ENCODE results near the gene SMC1B. TPM values are rescaled to one million over a fixed set of nuclear protein-coding genes. Genes with fewer than 3 reads are reported as not detected.

SMC1B gene
- total and polyA plus RNA-seq, 9 of the 15 experiments (the other 6 are each of a cell fraction or from before 2014, with no cell fraction given), result 0.03 TPM; not detected in 8

DNA sequence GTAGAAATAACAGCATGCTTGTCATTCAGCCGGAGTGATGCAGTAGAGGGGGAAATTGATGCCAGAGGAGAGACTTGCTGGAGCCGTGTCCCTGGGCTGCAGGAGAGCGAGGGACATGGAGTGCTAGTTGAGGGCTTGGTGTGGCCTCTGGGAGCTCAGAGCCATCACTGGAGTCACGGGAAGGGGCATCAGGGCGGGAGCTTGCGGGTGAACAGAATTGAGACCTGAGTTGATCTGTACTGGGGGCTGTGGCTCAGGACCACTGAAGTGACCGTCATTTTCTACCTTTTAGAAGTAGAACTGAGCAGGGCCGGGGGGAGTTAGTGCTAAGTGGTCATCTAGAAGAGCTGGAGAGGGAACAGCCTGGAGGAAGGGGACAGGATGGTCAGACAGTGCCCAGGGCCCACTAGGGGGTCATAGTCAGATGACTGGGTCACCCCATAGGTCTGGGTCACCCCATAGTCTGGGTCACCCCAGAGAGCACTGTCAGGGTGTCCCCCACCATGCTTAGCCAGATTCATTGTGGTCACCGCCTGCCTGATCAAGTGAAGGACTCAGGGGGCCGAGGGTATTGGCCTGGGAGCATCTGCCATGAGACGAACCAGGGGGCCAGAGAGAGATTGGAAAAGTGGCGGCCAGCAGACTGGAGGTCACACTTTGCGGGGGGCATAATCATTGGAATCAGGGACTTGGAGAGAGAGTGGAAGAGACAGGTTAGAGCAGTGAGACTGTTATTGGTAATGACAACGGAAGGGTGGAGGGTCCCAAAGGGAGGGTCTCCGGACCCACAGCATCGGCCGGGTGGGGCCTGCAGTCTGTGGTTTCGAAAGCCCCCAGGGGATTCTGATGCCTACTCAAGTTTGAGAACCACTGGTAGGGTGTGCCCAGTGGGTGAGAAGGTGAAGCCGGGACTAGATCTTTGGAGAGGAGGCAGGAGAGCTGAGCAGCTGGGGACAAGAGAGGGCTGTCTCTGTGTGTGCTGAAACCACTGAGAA is 15.3 kb upstream of the SMC1B start:
- ChIA-PET CTCF (ENCODE audit: low intra/inter-chr PET ratio) (no interaction called here), POLR2A (interaction anchor here (0.7 kb wide), 1 partner anchor 9 kb away, joined by 3 read pairs; no protein-coding TSS in a partner anchor)
- ATAC-seq (no peak), FAIRE-seq (no peak), DNase-seq (ENCODE audit: extremely low read depth in 1 of 4, low spot score in 3 of 4) (no peak)
- Histone ChIP-seq H3K9ac (ENCODE audit: insufficient read depth in 1 of 2, low read depth in 2 of 2, low read length in 2 of 2) (no peak overlapping the region), H3K27me3 (ENCODE audit: control insufficient read depth in 2 of 2, insufficient read depth in 2 of 2, low read length in 2 of 2) (peaks cover 9 to 52% of the 10 kb centered on the region in 2 experiments; a peak in 4 of 5 replicates), H3K36me3 (ENCODE audit: control insufficient read depth, insufficient read depth, low read length) (no peaks in the 10 kb centered on the region), H3K4me2 (ENCODE audit: insufficient read depth, low read length) (no peak overlapping the region), H3K79me2 (ENCODE audit: control insufficient read depth, insufficient read depth, low read length) (no peaks in the 10 kb centered on the region), H2AFZ (ENCODE audit: low read depth, low read length) (no peak overlapping the region), H3K9me1 (ENCODE audit: control insufficient read depth, insufficient read depth, low read length) (no peaks in the 10 kb centered on the region), H3K4me1 (replicated peaks in 1 of 2; ENCODE audit: control insufficient read depth in 2 of 2, insufficient read depth in 2 of 2, low read length in 2 of 2) (no peaks in the 10 kb centered on the region), H3K4me3 (no peak overlapping the region), H3K9me3 (replicated peaks; ENCODE audit: control insufficient read depth, insufficient read depth, low read depth, low read length) (no peaks in the 10 kb centered on the region), H4K20me1 (replicated peaks; ENCODE audit: control insufficient read depth, insufficient read depth, low read length) (0 out of 2 replicates have a peak, but pooled peaks cover 4% of the 10 kb centered on the region), H3K27ac (ENCODE audit: extremely low read depth, low read depth, low read length) (no peak overlapping the region)
- WGBS (ENCODE audit: insufficient coverage, low coverage, missing lambda C conversion rate), result 0% methylated on average over 10 of the region's 19 CpGs
- intact Hi-C loops (cut with micrococcal nuclease), result no loop called here
- TF ChIP-seq ATF7 (IDR thresholded peaks at IDR 0.05) (no peak), ZNF75A (CRISPR knock-in tag; IDR thresholded peaks at IDR 0.05) (no peak), CBFB (CRISPR knock-in tag; IDR thresholded peaks at IDR 0.05) (no peak), CCAR2 (IDR thresholded peaks at IDR 0.05; ENCODE audit: low read depth, low read length) (no peak), SMARCC2 (IDR thresholded peaks at IDR 0.05; ENCODE audit: low read depth) (no peak)
- in situ Hi-C loops (cut with MboI), result no loop called here
- no TSS peak for BruUV-seq (replicated peaks)

All from K562 (cell line).